Measurements from ENCODE around the gene TECR. TPM values are rescaled to one million over a fixed set of nuclear protein-coding genes. Genes with fewer than 3 reads are reported as not detected.

TECR gene
- total RNA-seq, 1 experiment from 2014 or later, result 232 TPM

GRCh38 chr19:14502334-14503092, 26.9 kb upstream of the TECR start (continued):
- no peak for TF ChIP-seq REST (IDR thresholded peaks at IDR 0.05; ENCODE audit: low read depth)
- TF ChIP-seq CBX3 (IDR thresholded peaks at IDR 0.05; ENCODE audit: low read depth), result no peak

- TF ChIP-seq REST (IDR thresholded peaks at IDR 0.05; ENCODE audit: low read depth) (no peak), TCF7L2 (IDR thresholded peaks at IDR 0.05; ENCODE audit: borderline replicate concordance, extremely low read depth, insufficient read depth, insufficient read length) (no peak), EGR1 (IDR thresholded peaks at IDR 0.05; ENCODE audit: low read depth) (no peak), CTCF (IDR thresholded peaks at IDR 0.05 in 2 of 3, conservative IDR thresholded peaks at IDR 0.05 in 1 of 3; ENCODE audit: borderline replicate concordance in 1 of 3, insufficient read depth in 1 of 3, low read depth in 2 of 3, low read length in 2 of 3) (no peak), MAX (IDR thresholded peaks at IDR 0.05) (no peak), ELF1 (IDR thresholded peaks at IDR 0.05; ENCODE audit: borderline replicate concordance, low read depth) (no peak), EZH2 (IDR thresholded peaks at IDR 0.05) (no peak), RAD21 (IDR thresholded peaks at IDR 0.05; ENCODE audit: low read depth) (no peak), POLR2AphosphoS5 (IDR thresholded peaks at IDR 0.05; ENCODE audit: low read depth, low read length) (no peak), SRF (IDR thresholded peaks at IDR 0.05; ENCODE audit: low read depth) (no peak), FOSL1 (IDR thresholded peaks at IDR 0.05; ENCODE audit: low read depth) (no peak), SP1 (IDR thresholded peaks at IDR 0.05; ENCODE audit: low read depth) (no peak), CEBPB (IDR thresholded peaks at IDR 0.05; ENCODE audit: low read depth) (no peak), POLR2A (IDR thresholded peaks at IDR 0.05; ENCODE audit: borderline replicate concordance, extremely low read depth, insufficient read depth, insufficient read length) (no peak)
- CTCF ChIA-PET, result interaction anchor here (1.5 kb wide), 1 partner anchor 23 kb away, joined by 4 read pairs; no protein-coding TSS in a partner anchor
- no peak overlapping the region for H3K27ac ChIP-seq (ENCODE audit: low read depth, low read length)
- no peaks in the 10 kb centered on the region for H4K20me1 ChIP-seq (ENCODE audit: insufficient read depth)
- no peaks in the 10 kb centered on the region for H3K9me3 ChIP-seq (ENCODE audit: control insufficient read depth in 1 of 2, insufficient read depth in 1 of 2, low read depth in 1 of 2, low read length in 2 of 2)
- no peak overlapping the region for H3K9ac ChIP-seq (ENCODE audit: low read length)
- ATAC-seq, result no peak
- H3K4me1 ChIP-seq (ENCODE audit: control insufficient read depth in 1 of 2, insufficient read depth in 2 of 2, low read length in 2 of 2), result peaks cover 45 to 50% of the 10 kb centered on the region in 2 experiments
- RAD21 ChIA-PET (ENCODE audit: low non-redundant PET in 1 of 2, low total read pairs in 2 of 2, uncharacterized antibody in 2 of 2, unreplicated experiment in 2 of 2), result no interaction called here
- H3K79me2 ChIP-seq (ENCODE audit: insufficient read depth, low read length), result no peaks in the 10 kb centered on the region
- no TSS peak for BruUV-seq (replicated peaks)
- intact Hi-C loops (cut with micrococcal nuclease), result no loop called here
- H2AFZ ChIP-seq (ENCODE audit: low read depth, low read length, poor library complexity, severe bottlenecking), result no peak overlapping the region
- no peak overlapping the region for H3K4me3 ChIP-seq (replicated peaks in 1 of 2; ENCODE audit: low read depth in 1 of 2, low read length in 2 of 2)
- no peaks in the 10 kb centered on the region for H3K9me2 ChIP-seq (ENCODE audit: insufficient read depth)
- POLR2A ChIA-PET, result interaction anchor here (8.7 kb wide), 1 partner anchor 16 kb away, joined by 112 read pairs; the partner anchor contains the start of gene DNAJB1
- H3K4me2 ChIP-seq (ENCODE audit: low read length), result no peak overlapping the region
- no peaks in the 10 kb centered on the region for H3K36me3 ChIP-seq (ENCODE audit: control insufficient read depth in 1 of 2, insufficient read depth in 2 of 2, low read length in 2 of 2)
- DNase-seq (ENCODE audit: low read depth, low spot score), result no peak
- no peaks in the 10 kb centered on the region for H3K27me3 ChIP-seq (ENCODE audit: insufficient read depth, low read length)
These were observed 26.1 kb upstream of the TECR start for GRCh38 chr19:14503285-14503684.
